A673 (cell line): ENCODE measurements around the gene TREX2. TPM values are rescaled to one million over a fixed set of nuclear protein-coding genes. Genes with fewer than 3 reads are reported as not detected.

Source experiments
- BruUV-seq: library from RNA; stranded (reverse); fragments of 400-500 nt; replicated peaks from 2 replicates; lab custom pipeline; 2021; lab: Mats Ljungman, UMichigan
- CTCF ChIA-PET: fragments of 300-600 bp; sonication (Branson Sonifier 250); formaldehyde crosslinking; loops from one replicate; lab custom pipeline; 2022; ENCODE audit warnings: antibody characterized with exemption; lab: Charles Lee
- POLR2A ChIA-PET: fragments of 300-600 bp; sonication (Branson Sonifier 250); formaldehyde crosslinking; loops from one replicate; lab custom pipeline; 2022; ENCODE audit warnings: antibody characterized with exemption; ENCODE audit not compliant: low non-redundant PET; lab: Charles Lee
- DNase-seq: peaks from one replicate; pipeline ENCODE4 v3.0.0-alpha.2; 2015; ENCODE audit warnings: low spot score
- H3K27ac ChIP-seq: fragments of 200-600 bp; sonication (generic); 2 replicates; pipeline ENCODE4 v1.5.1; 2016; ENCODE audit warnings: mixed run types, low read depth, mild to moderate bottlenecking, mixed read lengths, antibody characterized with exemption, low read length; ENCODE audit not compliant: poor library complexity, severe bottlenecking
- H3K27me3 ChIP-seq: fragments of 200-600 bp; sonication (generic); replicated peaks from 2 replicates; pipeline ENCODE4 v1.6.1; 2017; ENCODE audit warnings: mixed run types, low read depth, mild to moderate bottlenecking, mixed read lengths, antibody characterized with exemption, low read length; ENCODE audit not compliant: insufficient read depth, poor library complexity
- H3K36me3 ChIP-seq: fragments of 200-600 bp; sonication (generic); 2 replicates; pipeline ENCODE4 v1.6.1; 2016; ENCODE audit warnings: mixed run types, mild to moderate bottlenecking, mixed read lengths, antibody characterized with exemption, low read length; ENCODE audit not compliant: insufficient read depth, poor library complexity, severe bottlenecking
- H3K4me1 ChIP-seq: fragments of 200-600 bp; sonication (generic); 2 replicates; pipeline ENCODE4 v1.6.1; 2017; ENCODE audit warnings: mixed run types, mild to moderate bottlenecking, mixed read lengths, antibody characterized with exemption, low read length; ENCODE audit not compliant: insufficient read depth, poor library complexity, severe bottlenecking
- H3K4me3 ChIP-seq: fragments of 200-600 bp; sonication (generic); 2 replicates; pipeline ENCODE4 v1.5.1; 2016; ENCODE audit warnings: low read depth, mixed run types, mild to moderate bottlenecking, mixed read lengths, low read length; ENCODE audit not compliant: poor library complexity, severe bottlenecking
- H3K9me3 ChIP-seq: fragments of 200-600 bp; sonication (generic); 2 replicates; pipeline ENCODE4 v1.6.1; 2016; ENCODE audit warnings: mixed run types, low read depth, mild to moderate bottlenecking, mixed read lengths, antibody characterized with exemption, low read length; ENCODE audit not compliant: poor library complexity, severe bottlenecking
- CTCF ChIP-seq: fragments of 300-800, 200-600 bp; sonication (generic); conservative IDR thresholded peaks from 2 replicates; pipeline ENCODE4 v1.5.1; 2017; ENCODE audit warnings: low read depth, mild to moderate bottlenecking, antibody characterized with exemption, low read length, moderate library complexity, mixed read lengths
- EZH2 ChIP-seq: fragments of 200-600 bp; sonication (generic); IDR thresholded peaks from 2 replicates; pipeline ENCODE4 v1.6.1; 2017; ENCODE audit warnings: borderline replicate concordance, low read depth, mild to moderate bottlenecking, mixed read lengths, antibody characterized with exemption, low read length; ENCODE audit not compliant: poor library complexity, severe bottlenecking
- intact Hi-C: fragments of 100-400 bp; cut with micrococcal nuclease; formaldehyde crosslinking; loops from one replicate; pipeline ENCODE4 v1.10.0; 2022; ENCODE audit not compliant: unreplicated experiment
- total RNA-seq: library from RNA; stranded (reverse); gene quantifications from 2 replicates; pipeline ENCODE4 v1.2.3, GENCODE V29; 2021

The TREX2 gene
- total RNA-seq, 1 experiment from 2014 or later = 0.77 TPM

DNA sequence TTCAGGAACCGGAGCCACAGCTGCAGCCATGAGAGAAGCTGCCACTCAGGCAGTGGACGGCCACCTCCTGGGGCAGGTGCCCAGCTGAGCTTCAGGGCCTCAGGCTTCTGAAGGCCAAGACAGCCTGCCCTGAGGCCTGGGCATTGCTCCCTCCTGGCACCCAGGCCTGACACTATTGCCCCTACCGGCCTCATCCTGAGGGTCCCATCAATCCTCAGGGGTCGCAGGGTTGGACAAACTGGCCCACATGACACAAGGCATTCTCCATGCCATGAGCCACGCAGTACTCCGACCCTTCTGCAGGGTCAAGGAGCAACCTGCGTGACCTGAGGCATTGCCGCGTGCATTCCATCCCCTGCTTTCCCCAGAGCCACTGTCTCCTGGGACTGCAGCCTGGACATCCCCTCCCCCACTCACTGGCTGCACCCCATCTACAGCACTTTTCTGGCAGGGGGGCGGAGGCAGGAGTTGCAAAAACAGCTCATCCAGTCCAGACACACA is 37.6 kb downstream of the TREX2 start:
- DNase-seq = no peak
- POLR2A ChIA-PET = no interaction called here
- intact Hi-C loops = no loop called here
- Histone ChIP-seq H3K27me3 (no peaks in the 10 kb centered on the region), H3K4me1 (no peaks in the 10 kb centered on the region), H3K27ac (no peak overlapping the region), H3K9me3 (no peaks in the 10 kb centered on the region), H3K4me3 (no peak overlapping the region), H3K36me3 (no peaks in the 10 kb centered on the region)
- TF ChIP-seq CTCF (no peak), EZH2 (no peak)
- CTCF ChIA-PET = no interaction called here
- no TSS peak for BruUV-seq

DNA sequence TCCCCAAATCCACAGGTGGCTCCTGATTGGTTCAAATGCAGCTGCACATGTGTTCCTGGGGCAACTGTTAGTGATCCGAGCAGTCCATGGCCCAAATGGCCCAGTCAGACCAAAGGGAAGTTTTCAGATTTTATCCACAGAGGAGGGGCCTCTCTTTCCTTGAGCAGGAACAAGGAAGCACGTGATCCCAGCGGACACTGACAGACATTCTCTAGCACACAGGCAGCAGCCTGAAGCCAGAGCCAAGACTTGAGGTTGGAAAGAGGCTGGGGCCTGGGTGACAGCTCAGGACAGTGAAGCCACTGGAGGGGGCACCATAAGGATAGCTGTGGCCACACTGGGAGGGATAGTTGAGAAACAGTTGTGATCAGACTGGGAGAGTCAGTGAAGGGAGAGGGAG is 38.1 kb downstream of the TREX2 start:
- DNase-seq = no peak

DNA sequence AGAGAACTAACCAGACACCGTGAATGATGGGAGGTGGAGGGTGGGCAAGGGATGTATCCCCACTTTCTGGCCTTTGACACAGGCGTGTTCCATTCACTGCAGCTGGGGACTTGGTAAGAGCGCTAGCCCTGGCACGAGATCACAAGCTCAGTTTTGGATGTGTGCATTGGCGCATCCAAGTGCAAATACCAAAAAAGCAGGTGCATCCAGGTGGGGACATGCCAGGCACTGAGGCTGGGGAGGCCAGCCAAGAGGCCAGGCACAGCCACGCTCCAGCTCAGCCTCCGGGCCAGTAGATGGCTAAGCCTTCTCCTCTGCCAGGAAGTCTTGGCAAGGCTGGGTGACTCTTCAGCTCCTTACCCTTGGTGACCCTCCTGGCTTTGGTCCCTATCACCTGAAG is 39.0 kb downstream of the TREX2 start:
- CTCF ChIA-PET = no interaction called here
- intact Hi-C loops = no loop called here

More for the DNA sequence above, 38.1 kb downstream of the TREX2 start:
- Histone ChIP-seq H3K4me3 (no peak overlapping the region), H3K27me3 (no peaks in the 10 kb centered on the region), H3K36me3 (no peaks in the 10 kb centered on the region), H3K4me1 (no peaks in the 10 kb centered on the region), H3K27ac (no peak overlapping the region), H3K9me3 (no peaks in the 10 kb centered on the region)
- POLR2A ChIA-PET = no interaction called here
- BruUV-seq = no TSS peak
- intact Hi-C loops = no loop called here
- no peak for TF ChIP-seq EZH2
- TF ChIP-seq CTCF = no peak
- CTCF ChIA-PET = no interaction called here

More for the DNA sequence above, 39.0 kb downstream of the TREX2 start:
- no peaks in the 10 kb centered on the region for H3K9me3 ChIP-seq
- no peaks in the 10 kb centered on the region for H3K4me1 ChIP-seq
- POLR2A ChIA-PET = no interaction called here
- DNase-seq = no peak
- BruUV-seq = no TSS peak
- no peak overlapping the region for H3K4me3 ChIP-seq
- H3K27me3 ChIP-seq = no peaks in the 10 kb centered on the region
- no peak for TF ChIP-seq EZH2
- TF ChIP-seq CTCF = no peak
- H3K27ac ChIP-seq = no peak overlapping the region
- no peaks in the 10 kb centered on the region for H3K36me3 ChIP-seq
